OCI-LY1 (cell line): ENCODE results near the gene MALT1.

Experiments used
- CTCF ChIP-seq: fragments of 200-600 bp; sonication (generic), shearing (Covaris generic); IDR thresholded peaks from 2 replicates; pipeline ENCODE4 v1.5.1; 2017; ENCODE audit warnings: mild to moderate bottlenecking, antibody characterized with exemption, low read length, moderate library complexity, mixed read lengths
- EZH2 ChIP-seq: fragments of 200-600 bp; sonication (generic), shearing (Covaris generic); IDR thresholded peaks from 2 replicates; pipeline ENCODE4 v1.8.0; 2017; ENCODE audit warnings: borderline replicate concordance, mixed run types, mild to moderate bottlenecking, antibody characterized with exemption, low read length, moderate library complexity, mixed read lengths

DNA sequence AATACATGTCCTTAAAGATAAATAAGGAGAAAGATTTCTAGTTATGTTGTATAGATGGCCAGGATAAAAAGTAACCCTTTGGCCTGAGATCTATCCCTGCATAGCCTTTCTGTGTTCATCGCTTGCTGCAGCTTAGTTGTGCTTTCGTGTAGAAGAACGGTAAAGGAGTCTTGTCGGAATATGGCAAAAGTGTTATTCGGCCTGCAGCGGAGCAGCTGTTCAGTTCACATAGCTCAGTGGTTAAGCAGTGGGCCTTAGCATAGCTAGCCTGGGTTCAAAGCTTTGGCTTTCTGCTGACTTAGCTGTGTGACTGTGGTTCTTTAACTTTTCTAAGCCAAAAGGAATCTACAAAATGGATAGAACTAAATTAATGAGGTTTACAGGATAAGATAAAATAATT is 55.4 kb downstream of the MALT1 start:
- no peak for TF ChIP-seq EZH2
- TF ChIP-seq CTCF = no peak
